Sigmoid colon (tissue), 7 donors: ENCODE results near the gene NAGPA. TPM values are rescaled to one million over a fixed set of nuclear protein-coding genes. Genes with fewer than 3 reads are reported as not detected.
A peak's percentile ranks its signal among the peaks of the same experiment; 100 is the strongest.
"Not testable (repeated sequence)": the region's sequence is repeated elsewhere in the genome, so short reads cannot be mapped to it uniquely, and the experiment has no call there.

Experiments
- DNase-seq: peaks from one replicate; pipeline ENCODE4 v3.0.0-alpha.2; 2019
- H3K27ac ChIP-seq, 4 donors: fragments of 200-600 bp; sonication (generic); one replicate each; pipeline ENCODE4 v1.5.1; 2016 to 2019; ENCODE audit warnings: mild to moderate bottlenecking in 1 of 4
- H3K27me3 ChIP-seq, 3 donors: fragments of 200-600 bp; sonication (generic); one replicate each; pipeline ENCODE4 v1.5.1; 2019; ENCODE audit warnings: mild to moderate bottlenecking in 1 of 3
- H3K36me3 ChIP-seq, 4 donors: fragments of 200-600 bp; sonication (generic); one replicate each; pipeline ENCODE4 v1.5.1; 2016 to 2019
- H3K4me1 ChIP-seq, 4 donors: fragments of 200-600 bp; sonication (generic); one replicate each; pipeline ENCODE4 v1.5.1; 2017 to 2019
- H3K4me3 ChIP-seq, 4 donors: fragments of 200-600 bp; sonication (generic); one replicate each; pipeline ENCODE4 v1.5.1; 2017 to 2019; ENCODE audit warnings: mild to moderate bottlenecking in 2 of 4, moderate library complexity in 1 of 4
- H3K9me3 ChIP-seq, 4 donors: fragments of 200-600 bp in 3 of 4; sonication (generic) in 3 of 4; one replicate each; pipeline versions ENCODE4 v1.5.1 to v1.6.1; 2013 to 2019
- CTCF ChIP-seq, 4 experiments: fragments of 450-650 bp in 3 of 4; fragments of 200-600 bp in 1 of 4; IDR thresholded peaks; one replicate each; pipeline ENCODE4 v1.5.1; 2016 to 2019; ENCODE audit warnings: antibody characterized with exemption in 4 of 4, mild to moderate bottlenecking in 3 of 4, moderate library complexity in 2 of 4
- EP300 ChIP-seq, 4 donors: sonication (generic); formaldehyde crosslinking; IDR thresholded peaks; one replicate each; pipeline ENCODE4 v1.6.1; 2017; ENCODE audit warnings: antibody characterized with exemption in 4 of 4
- POLR2A ChIP-seq, 2 donors: fragments of 450-650 bp; IDR thresholded peaks; one replicate each; pipeline ENCODE4 v1.6.1; 2016; ENCODE audit warnings: antibody characterized with exemption in 2 of 2, mild to moderate bottlenecking in 2 of 2, moderate library complexity in 2 of 2
- POLR2AphosphoS5 ChIP-seq, 4 donors: sonication (generic); formaldehyde crosslinking; IDR thresholded peaks; one replicate each; pipeline ENCODE4 v1.6.1; 2017; ENCODE audit warnings: antibody characterized with exemption in 4 of 4
- WGBS, 2 donors: extraction: QIAGEN DNeasy Blood & Tissue Kit; methylation state at CpG; one replicate each; pipeline ENCODE4 v1.1.7; 2013; 5-methylcytosine and 5-hydroxymethylcytosine counted together
- intact Hi-C: fragments of 100-400 bp; cut with DNase I; formaldehyde crosslinking; loops from one replicate; pipeline ENCODE4 v1.15.1; 2023
- polyA plus RNA-seq, 3 donors: library from polyadenylated mRNA; stranded (reverse); fragments of 200-250 nt; gene quantifications; one replicate each; pipeline ENCODE4 v1.2.3, GENCODE V29; 2013
- total RNA-seq, 4 donors: library from RNA; depleted of rRNA; stranded (reverse); fragments of >200 nt; gene quantifications; one replicate each; pipeline ENCODE4 v1.1.0, GENCODE V29; 2016
- donor health status: healthy with polysubstance abuse.
- donor health status: Bipolar disorder and iron deficiency.
- donor health status: healthy.

NAGPA gene
- total RNA-seq = 10 to 100 TPM; 11.7 to 30.7 (median 17.1) TPM
- 10 to 100 TPM; 10.8 to 20.3 (median 14.8) TPM for polyA plus RNA-seq

- H3K9me3 ChIP-seq = no peaks in the 10 kb centered on the region
- intact Hi-C loops = loop anchor here (5.0 kb wide), 2 partner anchors 39 to 186 kb away; partner anchors contain the start of genes ALG1, GLYR1 and UBN1
- peak within 1 kb of the TSS; percentile 64 to 75 (median 64) for H3K27ac ChIP-seq
- peak within 1 kb of the TSS; percentile 79 to 95 (median 81) for H3K4me3 ChIP-seq
- DNase-seq = peak; percentile 95
- no peak for TF ChIP-seq EP300 (IDR thresholded peaks at IDR 0.05)
- no peak for TF ChIP-seq CTCF (IDR thresholded peaks at IDR 0.05)
- TF ChIP-seq POLR2A (IDR thresholded peaks at IDR 0.05) = peak in 1 of 2 donors; percentile 23
- peak; percentile 74 to 84 (median 78) for TF ChIP-seq POLR2AphosphoS5 (IDR thresholded peaks at IDR 0.05)
- WGBS, 2 donors = 0% methylated on average over 104 of the region's 104 CpGs
- H3K36me3 ChIP-seq = peaks cover 0 to 15% (median 0%) of the 10 kb centered on the region in 4 donors
- H3K4me1 ChIP-seq = peaks cover 0 to 21% (median 16%) of the 10 kb centered on the region in 4 donors
- no peaks in the 10 kb centered on the region for H3K27me3 ChIP-seq
Measured at GRCh38 chr16:5033256-5034166, at the start of gene NAGPA. NAGPA (minus strand) TSS chr16:5033935; CDS start chr16:5033914, 21 bp downstream.

- intact Hi-C loops, H3K27ac ChIP-seq, H3K27me3 ChIP-seq, H3K4me1 ChIP-seq, H3K9me3 ChIP-seq, H3K4me3 ChIP-seq, DNase-seq: not testable (repeated sequence)
- WGBS, 2 donors = 10 to 64% methylated on average over 9 of the region's 9 CpGs
- peaks cover 2 to 85% (median 25%) of the 10 kb centered on the region in 4 donors for H3K36me3 ChIP-seq
Measured at GRCh38 chr16:5080996-5081395, 47.3 kb upstream of the NAGPA start.

- DNase-seq, H3K27me3 ChIP-seq, H3K9me3 ChIP-seq, H3K4me1 ChIP-seq, intact Hi-C loops, H3K4me3 ChIP-seq, H3K27ac ChIP-seq: not testable (repeated sequence)
- peaks cover 6 to 85% (median 29%) of the 10 kb centered on the region in 4 donors for H3K36me3 ChIP-seq
- 30 to 67% methylated on average over 12 of the region's 12 CpGs for WGBS, 2 donors
Measured at GRCh38 chr16:5080461-5080860, 46.7 kb upstream of the NAGPA start.

- peaks cover 6 to 88% (median 31%) of the 10 kb centered on the region in 4 donors for H3K36me3 ChIP-seq
- H3K4me3 ChIP-seq = no peak overlapping the region
- no peaks in the 10 kb centered on the region for H3K27me3 ChIP-seq
- H3K27ac ChIP-seq = no peak overlapping the region
- intact Hi-C loops = no loop called here
- TF ChIP-seq POLR2AphosphoS5 (IDR thresholded peaks at IDR 0.05) = no peak
- TF ChIP-seq CTCF (IDR thresholded peaks at IDR 0.05) = no peak
- TF ChIP-seq POLR2A (IDR thresholded peaks at IDR 0.05) = no peak
- no peak for TF ChIP-seq EP300 (IDR thresholded peaks at IDR 0.05)
- no peaks in the 10 kb centered on the region for H3K9me3 ChIP-seq
- H3K4me1 ChIP-seq = no peaks in the 10 kb centered on the region
- DNase-seq = no peak
- 92 to 98% methylated on average over 17 of the region's 17 CpGs for WGBS, 2 donors
Measured at GRCh38 chr16:5078626-5079025, 44.9 kb upstream of the NAGPA start.

GRCh38 chr16:5077304-5077703, 43.6 kb upstream of the NAGPA start:
- no peak overlapping the region for H3K27ac ChIP-seq
- WGBS, 2 donors = 98% methylated on average over 13 of the region's 13 CpGs
- H3K4me3 ChIP-seq = no peak overlapping the region
- peaks cover 0 to 9% (median 6%) of the 10 kb centered on the region in 4 donors for H3K4me1 ChIP-seq
- peaks cover 6 to 75% (median 28%) of the 10 kb centered on the region in 4 donors for H3K36me3 ChIP-seq
- no peaks in the 10 kb centered on the region for H3K27me3 ChIP-seq
- no peaks in the 10 kb centered on the region for H3K9me3 ChIP-seq
- intact Hi-C loops = no loop called here
- TF ChIP-seq EP300 (IDR thresholded peaks at IDR 0.05) (no peak), POLR2AphosphoS5 (IDR thresholded peaks at IDR 0.05) (no peak), POLR2A (IDR thresholded peaks at IDR 0.05) (no peak), CTCF (IDR thresholded peaks at IDR 0.05) (no peak)
- DNase-seq = no peak
